Measurements from ENCODE around the gene CTNNBIP1.

GRCh38 chr1:9827558-9828185 is 82.4 kb downstream of the CTNNBIP1 start:
- TF ChIP-seq, protein P1, sequence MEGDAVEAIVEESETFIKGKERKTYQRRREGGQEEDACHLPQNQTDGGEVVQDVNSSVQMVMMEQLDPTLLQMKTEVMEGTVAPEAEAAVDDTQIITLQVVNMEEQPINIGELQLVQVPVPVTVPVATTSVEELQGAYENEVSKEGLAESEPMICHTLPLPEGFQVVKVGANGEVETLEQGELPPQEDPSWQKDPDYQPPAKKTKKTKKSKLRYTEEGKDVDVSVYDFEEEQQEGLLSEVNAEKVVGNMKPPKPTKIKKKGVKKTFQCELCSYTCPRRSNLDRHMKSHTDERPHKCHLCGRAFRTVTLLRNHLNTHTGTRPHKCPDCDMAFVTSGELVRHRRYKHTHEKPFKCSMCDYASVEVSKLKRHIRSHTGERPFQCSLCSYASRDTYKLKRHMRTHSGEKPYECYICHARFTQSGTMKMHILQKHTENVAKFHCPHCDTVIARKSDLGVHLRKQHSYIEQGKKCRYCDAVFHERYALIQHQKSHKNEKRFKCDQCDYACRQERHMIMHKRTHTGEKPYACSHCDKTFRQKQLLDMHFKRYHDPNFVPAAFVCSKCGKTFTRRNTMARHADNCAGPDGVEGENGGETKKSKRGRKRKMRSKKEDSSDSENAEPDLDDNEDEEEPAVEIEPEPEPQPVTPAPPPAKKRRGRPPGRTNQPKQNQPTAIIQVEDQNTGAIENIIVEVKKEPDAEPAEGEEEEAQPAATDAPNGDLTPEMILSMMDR (IDR thresholded peaks at IDR 0.05), result peak in 1 of 3 experiments; percentile 8
- no peak for TF ChIP-seq POLR2AphosphoS5 (IDR thresholded peaks at IDR 0.05; ENCODE audit: insufficient read depth in 1 of 2, low read depth in 1 of 2)
